ENCODE results near the gene LMNB1. TPM values are rescaled to one million over a fixed set of nuclear protein-coding genes. Genes with fewer than 3 reads are reported as not detected.

The LMNB1 gene
- total and polyA plus RNA-seq, 4 donors: 5.1 to 40.3 (median 21.8) TPM

GRCh38 chr5:126814721-126815404 lies 37.9 kb downstream of the LMNB1 start:
- H3K27ac ChIP-seq (ENCODE audit: low read depth in 1 of 2, low read length in 1 of 2): peak overlapping the region in 1 of 2 donors; percentile 11
- ATAC-seq (ENCODE audit: insufficient read depth, low FRiP score): no peak
- H3K4me1 ChIP-seq (ENCODE audit: control insufficient read depth in 5 of 5, insufficient read depth in 5 of 5, low read length in 5 of 5): peaks cover 0 to 6% (median 0%) of the 10 kb centered on the region in 5 donors
- no peak overlapping the region for H3K4me3 ChIP-seq
- 73 to 86% methylated on average over 2 of the region's 2 CpGs for WGBS, 2 donors
- H3K9ac ChIP-seq (ENCODE audit: insufficient read depth in 1 of 2, low read length in 2 of 2): no peak overlapping the region
- H3K27me3 ChIP-seq (ENCODE audit: control insufficient read depth in 3 of 3, insufficient read depth in 3 of 3, low read length in 2 of 3): no peaks in the 10 kb centered on the region
- peaks cover 0 to 30% (median 5%) of the 10 kb centered on the region in 4 donors for H3K36me3 ChIP-seq (ENCODE audit: control insufficient read depth in 4 of 4, insufficient read depth in 4 of 4, low read length in 4 of 4)
- TF ChIP-seq, protein P1, sequence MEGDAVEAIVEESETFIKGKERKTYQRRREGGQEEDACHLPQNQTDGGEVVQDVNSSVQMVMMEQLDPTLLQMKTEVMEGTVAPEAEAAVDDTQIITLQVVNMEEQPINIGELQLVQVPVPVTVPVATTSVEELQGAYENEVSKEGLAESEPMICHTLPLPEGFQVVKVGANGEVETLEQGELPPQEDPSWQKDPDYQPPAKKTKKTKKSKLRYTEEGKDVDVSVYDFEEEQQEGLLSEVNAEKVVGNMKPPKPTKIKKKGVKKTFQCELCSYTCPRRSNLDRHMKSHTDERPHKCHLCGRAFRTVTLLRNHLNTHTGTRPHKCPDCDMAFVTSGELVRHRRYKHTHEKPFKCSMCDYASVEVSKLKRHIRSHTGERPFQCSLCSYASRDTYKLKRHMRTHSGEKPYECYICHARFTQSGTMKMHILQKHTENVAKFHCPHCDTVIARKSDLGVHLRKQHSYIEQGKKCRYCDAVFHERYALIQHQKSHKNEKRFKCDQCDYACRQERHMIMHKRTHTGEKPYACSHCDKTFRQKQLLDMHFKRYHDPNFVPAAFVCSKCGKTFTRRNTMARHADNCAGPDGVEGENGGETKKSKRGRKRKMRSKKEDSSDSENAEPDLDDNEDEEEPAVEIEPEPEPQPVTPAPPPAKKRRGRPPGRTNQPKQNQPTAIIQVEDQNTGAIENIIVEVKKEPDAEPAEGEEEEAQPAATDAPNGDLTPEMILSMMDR (IDR thresholded peaks at IDR 0.05; ENCODE audit: control extremely low read depth, extremely low read depth): no peak
- H3K9me3 ChIP-seq (ENCODE audit: control insufficient read depth in 4 of 4, insufficient read depth in 3 of 4, low read length in 3 of 4): no peaks in the 10 kb centered on the region
- no peak for DNase-seq

DNA sequence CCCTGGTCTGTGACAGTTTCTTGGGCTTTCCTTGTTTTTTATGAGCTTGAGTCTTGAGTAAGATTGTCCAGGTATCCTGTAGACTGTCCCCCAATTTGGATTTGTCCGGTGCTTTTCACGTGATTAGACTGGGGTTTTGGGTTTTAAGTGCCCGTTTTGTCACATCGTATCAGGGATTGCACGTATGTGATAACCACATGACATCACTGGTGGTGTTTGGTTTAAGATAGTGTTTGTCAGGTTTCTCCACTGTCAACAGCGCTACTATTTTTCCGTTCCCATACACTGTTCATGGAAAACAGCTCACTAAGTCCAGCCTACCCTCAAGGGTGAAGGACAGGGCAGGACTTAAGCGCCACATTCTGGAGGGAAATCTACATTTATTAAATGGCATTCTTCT lies 39.7 kb downstream of the LMNB1 start:
- TF ChIP-seq, protein P1 (IDR thresholded peaks at IDR 0.05; ENCODE audit: control extremely low read depth, extremely low read depth): no peak
- Histone ChIP-seq H3K27ac (ENCODE audit: low read depth in 1 of 2, low read length in 1 of 2) (no peak overlapping the region), H3K9me3 (ENCODE audit: control insufficient read depth in 4 of 4, insufficient read depth in 3 of 4, low read length in 3 of 4) (no peaks in the 10 kb centered on the region), H3K4me3 (no peak overlapping the region), H3K4me1 (ENCODE audit: control insufficient read depth in 5 of 5, insufficient read depth in 5 of 5, low read length in 5 of 5) (peaks cover 0 to 3% (median 0%) of the 10 kb centered on the region in 5 donors), H3K36me3 (ENCODE audit: control insufficient read depth in 4 of 4, insufficient read depth in 4 of 4, low read length in 4 of 4) (peaks cover 0 to 33% (median 3%) of the 10 kb centered on the region in 4 donors), H3K27me3 (ENCODE audit: control insufficient read depth in 3 of 3, insufficient read depth in 3 of 3, low read length in 2 of 3) (no peaks in the 10 kb centered on the region), H3K9ac (ENCODE audit: insufficient read depth in 1 of 2, low read length in 2 of 2) (no peak overlapping the region)
- no peak for DNase-seq
- ATAC-seq (ENCODE audit: insufficient read depth, low FRiP score): no peak
- WGBS, 2 donors: 93 to 97% methylated on average over 8 of the region's 8 CpGs

GRCh38 chr5:126818736-126819135 lies 41.8 kb downstream of the LMNB1 start:
- Histone ChIP-seq H3K9ac (ENCODE audit: insufficient read depth in 1 of 2, low read length in 2 of 2) (no peak overlapping the region), H3K9me3 (ENCODE audit: control insufficient read depth in 4 of 4, insufficient read depth in 3 of 4, low read length in 3 of 4) (no peaks in the 10 kb centered on the region), H3K4me1 (ENCODE audit: control insufficient read depth in 5 of 5, insufficient read depth in 5 of 5, low read length in 5 of 5) (peaks cover 0 to 1% (median 0%) of the 10 kb centered on the region in 5 donors), H3K27ac (ENCODE audit: low read depth in 1 of 2, low read length in 1 of 2) (no peak overlapping the region), H3K4me3 (no peak overlapping the region), H3K27me3 (ENCODE audit: control insufficient read depth in 3 of 3, insufficient read depth in 3 of 3, low read length in 2 of 3) (no peaks in the 10 kb centered on the region), H3K36me3 (ENCODE audit: control insufficient read depth in 4 of 4, insufficient read depth in 4 of 4, low read length in 4 of 4) (peaks cover 0 to 22% (median 4%) of the 10 kb centered on the region in 4 donors)
- DNase-seq (peak in 2 of 3 donors; percentile 6 to 39), ATAC-seq (ENCODE audit: insufficient read depth, low FRiP score) (no peak)
- TF ChIP-seq, protein P1 (IDR thresholded peaks at IDR 0.05; ENCODE audit: control extremely low read depth, extremely low read depth): no peak
- WGBS, 2 donors: 83 to 94% methylated on average over 4 of the region's 4 CpGs

Measured in lung (tissue), 12 donors.